A673 (cell line): ENCODE results near the gene RNPEPL1.

ENCODE experiments used
- EZH2 ChIP-seq: fragments of 200-600 bp; sonication (generic); IDR thresholded peaks from 2 replicates; pipeline ENCODE4 v1.6.1; 2017; ENCODE audit warnings: borderline replicate concordance, low read depth, mild to moderate bottlenecking, mixed read lengths, antibody characterized with exemption, low read length; ENCODE audit not compliant: poor library complexity, severe bottlenecking
- TF ChIP-seq, protein P1 (sequence below): fragments of 300-800, 200-600 bp; sonication (generic); conservative IDR thresholded peaks from 2 replicates; pipeline ENCODE4 v1.5.1; 2017; ENCODE audit warnings: low read depth, mild to moderate bottlenecking, antibody characterized with exemption, low read length, moderate library complexity, mixed read lengths

DNA sequence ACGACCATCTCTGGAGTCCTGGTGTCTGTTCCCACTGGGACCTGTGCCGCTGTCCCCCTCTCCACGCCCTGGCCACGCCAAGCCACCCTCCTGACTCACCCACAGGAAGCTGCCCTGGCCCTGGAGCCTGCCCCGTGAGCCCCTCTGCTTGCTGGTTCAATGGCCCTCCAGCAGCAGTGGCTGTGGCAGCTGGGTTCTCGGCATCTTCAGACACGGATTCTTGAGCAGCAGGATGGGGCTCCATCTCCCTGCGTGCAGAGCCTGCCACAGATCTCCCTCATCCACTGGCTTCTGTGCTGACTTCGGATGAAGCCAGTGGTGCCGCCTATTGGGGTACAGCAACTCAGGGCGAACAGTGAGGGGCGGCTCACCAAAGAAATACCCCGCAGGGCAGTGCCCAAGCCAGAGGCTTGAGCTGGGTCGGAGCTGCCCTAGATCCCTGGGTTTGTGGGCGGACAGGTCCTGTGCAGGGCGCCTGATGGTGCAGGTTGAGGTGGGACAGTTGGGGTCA is 32.2 kb downstream of the RNPEPL1 start:
- TF ChIP-seq, protein P1, sequence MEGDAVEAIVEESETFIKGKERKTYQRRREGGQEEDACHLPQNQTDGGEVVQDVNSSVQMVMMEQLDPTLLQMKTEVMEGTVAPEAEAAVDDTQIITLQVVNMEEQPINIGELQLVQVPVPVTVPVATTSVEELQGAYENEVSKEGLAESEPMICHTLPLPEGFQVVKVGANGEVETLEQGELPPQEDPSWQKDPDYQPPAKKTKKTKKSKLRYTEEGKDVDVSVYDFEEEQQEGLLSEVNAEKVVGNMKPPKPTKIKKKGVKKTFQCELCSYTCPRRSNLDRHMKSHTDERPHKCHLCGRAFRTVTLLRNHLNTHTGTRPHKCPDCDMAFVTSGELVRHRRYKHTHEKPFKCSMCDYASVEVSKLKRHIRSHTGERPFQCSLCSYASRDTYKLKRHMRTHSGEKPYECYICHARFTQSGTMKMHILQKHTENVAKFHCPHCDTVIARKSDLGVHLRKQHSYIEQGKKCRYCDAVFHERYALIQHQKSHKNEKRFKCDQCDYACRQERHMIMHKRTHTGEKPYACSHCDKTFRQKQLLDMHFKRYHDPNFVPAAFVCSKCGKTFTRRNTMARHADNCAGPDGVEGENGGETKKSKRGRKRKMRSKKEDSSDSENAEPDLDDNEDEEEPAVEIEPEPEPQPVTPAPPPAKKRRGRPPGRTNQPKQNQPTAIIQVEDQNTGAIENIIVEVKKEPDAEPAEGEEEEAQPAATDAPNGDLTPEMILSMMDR = no peak
- TF ChIP-seq EZH2 = no peak
